H1 (cell line): Measurements from ENCODE around the gene HTR2C. TPM values are rescaled to one million over a fixed set of nuclear protein-coding genes. Genes with fewer than 3 reads are reported as not detected.

ENCODE experiments used
- KDM4A ChIP-seq: IDR thresholded peaks from one replicate; pipeline ENCODE4 v1.7.1; 2012; ENCODE audit warnings: low read depth, mild to moderate bottlenecking, moderate library complexity, low read length, inconsistent platforms; ENCODE audit not compliant: severe bottlenecking
- polyA plus RNA-seq, 7 experiments: library from polyadenylated mRNA; depleted of rRNA in 3 of 7; stranded (reverse) in 5 of 7; unstranded in 2 of 7; fragments of >200 nt in 5 of 7; fragments of 200-250 nt in 2 of 7; gene quantifications; 1 replicate in 5 of 7; 2 replicates in 1 of 7; 4 replicates in 1 of 7; pipeline versions ENCODE4 v1.2.1 to v1.2.3, GENCODE V29; 2011 to 2013; ENCODE audit warnings: missing spikeins in 2 of 7, mixed read lengths in 2 of 7
- total RNA-seq: library from RNA; stranded (reverse); fragmentation: NEBNext Ultra II Directional; extraction: Animal tissue kit (Norgen Biotek cat#: 25700); gene quantifications from 2 replicates; pipeline ENCODE4 v1.2.1, GENCODE V29; 2021

HTR2C gene
- total and polyA plus RNA-seq, 2 of the 8 experiments (the other 6 are each of a cell fraction or from before 2014, with no cell fraction given) = 1.7 to 2.0 TPM

DNA sequence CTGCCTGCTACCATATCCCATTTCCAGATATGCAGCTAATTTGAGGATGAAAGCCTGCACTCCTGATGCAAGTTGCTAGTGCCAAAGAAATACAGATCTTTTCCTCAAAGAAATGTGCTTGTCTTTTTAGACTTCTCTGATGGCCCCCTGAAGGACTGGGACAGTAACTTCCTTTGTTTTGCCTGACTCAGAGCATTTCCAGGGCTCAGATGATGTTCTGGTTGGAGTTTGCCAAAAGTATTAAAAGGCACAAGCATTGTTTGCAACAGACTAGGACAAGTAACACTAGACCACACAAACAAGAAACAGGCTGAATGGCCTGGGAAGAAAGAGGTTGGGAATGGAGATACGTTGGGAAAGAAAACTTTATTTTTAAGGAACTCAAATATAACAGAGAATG, 258.3 kb downstream of the HTR2C start (continued):
- TF ChIP-seq KDM4A = no peak
- TF ChIP-seq, all 59 proteins: peak for 0
